SKM-1 (cell line): ENCODE measurements around the gene ZNF384.
A peak's percentile ranks its signal among the peaks of the same experiment; 100 is the strongest.

Experiments
- DNase-seq: peaks from one replicate; lab custom pipeline; 2025; ENCODE audit not compliant: unreplicated experiment; lab: John Stamatoyannopoulos, UW

ZNF384 gene

GRCh38 chr12:6699259-6699988 lies 10.2 kb upstream of the ZNF384 start:
- no peak for DNase-seq

- no peak for DNase-seq
Measured at GRCh38 chr12:6698352-6699046, 9.3 kb upstream of the ZNF384 start.

GRCh38 chr12:6697584-6698351 lies 8.6 kb upstream of the ZNF384 start:
- no peak for DNase-seq

GRCh38 chr12:6696690-6697583 lies 7.8 kb upstream of the ZNF384 start:
- no peak for DNase-seq

GRCh38 chr12:6695313-6696045 lies 6.3 kb upstream of the ZNF384 start:
- DNase-seq, result no peak

GRCh38 chr12:6694701-6695100 lies 5.5 kb upstream of the ZNF384 start:
- no peak for DNase-seq

GRCh38 chr12:6693832-6694355 lies 4.7 kb upstream of the ZNF384 start:
- no peak for DNase-seq

- DNase-seq, result no peak
Measured at GRCh38 chr12:6692888-6693287, 3.7 kb upstream of the ZNF384 start.

GRCh38 chr12:6691473-6691872 lies 2.3 kb upstream of the ZNF384 start:
- DNase-seq, result no peak

- peak; percentile 12 for DNase-seq
Measured at GRCh38 chr12:6688543-6688998, 604 bp downstream of the ZNF384 start.

- no peak for DNase-seq
Measured at GRCh38 chr12:6685814-6686213, 3.4 kb downstream of the ZNF384 start.

- DNase-seq, result no peak
Measured at GRCh38 chr12:6684609-6685008, 4.6 kb downstream of the ZNF384 start.

GRCh38 chr12:6676962-6677361 lies 12.2 kb downstream of the ZNF384 start:
- no peak for DNase-seq

GRCh38 chr12:6672143-6672542 lies 17.0 kb downstream of the ZNF384 start:
- DNase-seq, result no peak

GRCh38 chr12:6667559-6668210 lies 21.5 kb downstream of the ZNF384 start:
- no peak for DNase-seq

GRCh38 chr12:6666211-6666610 lies 23.0 kb downstream of the ZNF384 start:
- DNase-seq, result no peak

GRCh38 chr12:6664902-6665301 lies 24.3 kb downstream of the ZNF384 start:
- no peak for DNase-seq

GRCh38 chr12:6662906-6663742 lies 26.1 kb downstream of the ZNF384 start, which contains the start of gene ING4:
Gene ING4, minus strand, starts transcription at chr12:6663119. Its CDS starts 18 bp downstream, at chr12:6663101.
- DNase-seq, result peak; percentile 80

GRCh38 chr12:6662602-6662905 lies 26.6 kb downstream of the ZNF384 start:
- DNase-seq, result no peak
